Myocyte (in vitro differentiated cells): ENCODE data around the gene ZNF778. TPM values are rescaled to one million over a fixed set of nuclear protein-coding genes. Genes with fewer than 3 reads are reported as not detected.
A peak's percentile ranks its signal among the peaks of the same experiment; 100 is the strongest.
"Not testable (repeated sequence)": the region's sequence is repeated elsewhere in the genome, so short reads cannot be mapped to it uniquely, and the experiment has no call there.

Experiments
- DNase-seq: peaks from one replicate; pipeline ENCODE4 v3.0.0-alpha.2; 2012; ENCODE audit warnings: low read depth
- total RNA-seq: library from RNA; depleted of rRNA; stranded (reverse); fragments of >200 nt; gene quantifications from 2 replicates; pipeline ENCODE4 v1.2.3, GENCODE V29; 2014

The ZNF778 gene
- total RNA-seq, 1 donor from 2014 or later = 20.0 TPM

- DNase-seq = no peak
These were observed 36.2 kb downstream of the ZNF778 start for GRCh38 chr16:89253548-89254287.

- DNase-seq = peak; percentile 39
These were observed 39.2 kb downstream of the ZNF778 start for GRCh38 chr16:89256651-89257254.

- DNase-seq = no peak
These were observed 39.8 kb downstream of the ZNF778 start for GRCh38 chr16:89257281-89257731.

- DNase-seq = no peak
These were observed 40.4 kb downstream of the ZNF778 start for GRCh38 chr16:89257757-89258465.

- not testable (repeated sequence) for DNase-seq
These were observed 42.4 kb downstream of the ZNF778 start for GRCh38 chr16:89259901-89260300.

- no peak for DNase-seq
These were observed 44.4 kb downstream of the ZNF778 start for GRCh38 chr16:89261691-89262563.

- DNase-seq = no peak
These were observed 47.5 kb downstream of the ZNF778 start for GRCh38 chr16:89264800-89265550.

GRCh38 chr16:89265647-89266046, 48.1 kb downstream of the ZNF778 start:
- no peak for DNase-seq

GRCh38 chr16:89266521-89267134, 49.1 kb downstream of the ZNF778 start:
- DNase-seq = no peak

- not testable (repeated sequence) for DNase-seq
These were observed 50.2 kb downstream of the ZNF778 start for GRCh38 chr16:89267746-89268145.

GRCh38 chr16:89268585-89268984, 51.1 kb downstream of the ZNF778 start:
- no peak for DNase-seq

- no peak for DNase-seq
These were observed 51.7 kb downstream of the ZNF778 start for GRCh38 chr16:89268987-89269735.

- DNase-seq = no peak
These were observed 52.5 kb downstream of the ZNF778 start for GRCh38 chr16:89269805-89270665.

GRCh38 chr16:89270666-89271345, 53.3 kb downstream of the ZNF778 start:
- DNase-seq = no peak

GRCh38 chr16:89272631-89273030, 55.1 kb downstream of the ZNF778 start:
- no peak for DNase-seq

- DNase-seq = no peak
These were observed 56.4 kb downstream of the ZNF778 start for GRCh38 chr16:89273741-89274472.
